HG03521 (cell line): ENCODE data around the gene IMMP2L.

Source experiments
- ATAC-seq: cut with Tn5 transposase; IDR thresholded peaks from one replicate; pipeline ENCODE4 v1.9.1; 2021; ENCODE audit warnings: mild to moderate bottlenecking, moderate library complexity; ENCODE audit not compliant: unreplicated experiment

Gene IMMP2L

DNA sequence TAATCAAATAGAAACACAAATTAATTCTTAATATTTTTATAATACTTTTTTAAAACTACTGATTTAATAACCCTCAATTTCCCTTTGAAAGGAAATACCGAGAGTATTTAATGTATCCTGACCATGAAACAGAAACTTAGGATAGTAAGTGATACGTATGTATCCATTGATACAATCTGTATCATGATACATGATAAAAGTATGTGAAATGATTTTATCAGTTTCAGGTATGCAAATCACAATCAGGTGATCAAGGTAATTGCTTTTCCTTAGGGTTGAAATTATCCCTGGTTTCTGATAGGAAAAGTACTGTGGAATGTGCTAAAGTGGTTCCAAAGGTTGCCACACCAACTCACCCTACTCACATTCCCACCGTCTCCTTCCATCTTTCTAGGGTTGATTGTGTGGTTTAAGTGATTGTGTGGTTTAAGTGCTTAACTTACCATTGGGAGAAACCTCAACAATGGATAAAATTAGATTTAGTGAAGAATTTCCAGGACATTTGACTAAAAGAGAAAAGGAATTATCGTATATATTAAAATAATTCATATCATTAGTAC is 333.0 kb downstream of the IMMP2L start:
- ATAC-seq = no peak

DNA sequence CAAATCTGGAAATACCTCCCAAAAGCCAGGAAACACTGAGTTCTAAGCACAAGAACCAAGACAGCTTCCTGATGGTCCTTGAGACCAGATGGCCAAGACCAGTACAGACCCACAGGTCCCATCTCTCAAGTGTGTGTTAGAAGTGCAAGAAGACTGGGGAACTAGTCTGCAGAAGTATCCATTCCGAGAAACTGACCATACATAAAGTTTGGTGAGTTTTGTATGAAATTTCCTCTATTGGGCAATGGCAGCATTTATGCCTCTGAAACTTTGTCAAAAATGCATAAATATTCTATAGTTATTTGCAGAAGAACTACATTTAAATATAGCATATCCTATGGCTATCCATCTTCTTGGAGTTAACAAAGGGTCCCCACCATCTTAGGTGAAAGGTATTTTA is 333.9 kb downstream of the IMMP2L start:
- no peak for ATAC-seq

DNA sequence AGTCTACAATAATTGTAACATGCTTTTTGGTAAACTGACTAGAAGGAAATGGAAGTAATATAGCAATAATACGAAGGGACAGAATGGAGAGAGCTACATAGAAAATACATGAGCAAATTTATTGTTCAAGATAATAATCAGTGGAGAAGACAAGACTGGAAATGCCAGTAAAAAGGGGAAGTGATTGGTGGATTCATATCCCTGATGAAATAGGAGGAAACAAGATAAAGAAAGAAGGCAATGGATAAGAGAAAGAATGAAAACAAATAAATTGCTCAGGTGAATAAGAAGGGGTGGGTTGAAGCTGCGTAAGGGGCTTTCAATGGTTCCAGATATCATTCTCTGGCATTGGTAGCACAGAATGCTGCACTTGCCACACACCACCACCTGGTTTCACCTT is 335.5 kb downstream of the IMMP2L start:
- ATAC-seq = no peak

DNA sequence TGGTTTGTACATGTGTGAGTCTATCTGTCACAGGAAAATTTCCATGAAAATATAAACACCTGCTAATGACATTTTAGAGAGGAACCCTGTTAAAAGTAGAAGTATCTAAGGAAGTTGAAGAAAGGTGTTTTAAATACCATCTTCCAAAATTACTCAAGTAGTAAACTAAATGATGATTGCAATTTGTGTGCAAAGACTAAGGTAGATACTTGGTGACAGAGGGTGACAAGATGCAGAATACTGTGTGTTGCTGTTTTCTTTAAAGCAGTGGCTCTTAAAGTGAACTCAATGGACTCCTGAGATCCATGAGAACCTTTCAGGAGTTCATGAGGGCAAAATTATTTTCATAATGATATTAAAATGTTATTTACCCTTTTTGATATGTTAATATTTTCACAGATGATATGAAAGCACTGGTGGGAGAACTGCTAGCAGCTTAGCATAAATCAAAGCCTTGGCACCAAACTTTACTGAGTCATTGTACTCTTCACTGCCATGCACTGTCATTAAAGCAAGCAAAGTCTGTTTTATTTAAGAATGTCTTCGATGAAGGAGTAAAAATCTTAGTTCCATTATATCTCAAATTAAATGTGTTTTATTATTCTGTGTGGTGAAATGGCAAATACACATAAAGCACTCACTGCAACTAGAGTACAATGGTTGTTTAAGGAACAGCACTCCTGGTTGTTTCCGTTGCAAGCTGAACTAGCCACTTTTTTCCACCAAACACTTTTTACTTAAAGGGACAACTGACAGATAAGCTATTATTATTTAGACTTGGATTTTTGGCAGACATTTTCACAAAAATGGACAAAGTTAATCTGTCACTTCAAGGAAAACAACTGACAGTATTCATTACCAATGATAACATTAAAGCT is 337.7 kb downstream of the IMMP2L start:
- no peak for ATAC-seq

DNA sequence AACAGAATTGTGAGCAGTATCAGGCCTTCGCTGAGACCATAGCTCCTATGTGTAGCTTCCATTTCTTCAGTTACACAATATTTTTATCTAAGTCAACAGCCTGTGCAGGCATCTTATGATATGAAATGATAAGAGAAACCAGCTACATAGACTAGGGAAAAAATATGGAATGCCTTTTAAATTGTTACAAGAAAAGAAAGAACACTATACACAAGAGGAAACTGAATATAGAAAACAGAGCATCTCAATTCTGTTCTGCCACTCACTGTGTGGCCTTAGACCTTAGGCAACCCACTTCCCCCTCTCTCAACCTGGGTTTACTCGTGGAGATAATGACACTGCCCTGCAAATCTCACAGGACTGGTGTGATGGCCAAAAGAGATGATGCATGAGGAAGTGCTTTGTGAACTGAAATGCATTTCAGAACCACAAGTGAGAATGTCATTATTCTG is 338.5 kb downstream of the IMMP2L start:
- no peak for ATAC-seq

DNA sequence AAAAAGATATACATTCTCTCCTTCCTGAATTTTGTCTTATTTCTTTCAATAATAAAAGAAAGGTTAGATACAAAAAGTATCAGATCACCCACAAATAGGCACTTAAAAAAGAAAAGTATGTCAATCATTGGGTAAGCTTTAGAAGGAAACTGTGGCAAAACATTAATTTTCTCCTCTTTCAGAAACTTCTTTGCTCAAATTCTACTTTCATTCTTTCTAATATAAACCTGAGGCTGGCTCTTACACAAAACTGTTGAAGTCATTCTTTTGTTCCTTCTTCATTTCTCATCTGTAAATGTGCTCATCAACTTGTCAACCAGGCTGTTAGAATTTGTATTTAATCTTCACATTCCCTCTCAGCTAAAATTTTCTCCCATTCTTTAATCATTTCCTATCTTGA is 346.7 kb downstream of the IMMP2L start:
- ATAC-seq = no peak

DNA sequence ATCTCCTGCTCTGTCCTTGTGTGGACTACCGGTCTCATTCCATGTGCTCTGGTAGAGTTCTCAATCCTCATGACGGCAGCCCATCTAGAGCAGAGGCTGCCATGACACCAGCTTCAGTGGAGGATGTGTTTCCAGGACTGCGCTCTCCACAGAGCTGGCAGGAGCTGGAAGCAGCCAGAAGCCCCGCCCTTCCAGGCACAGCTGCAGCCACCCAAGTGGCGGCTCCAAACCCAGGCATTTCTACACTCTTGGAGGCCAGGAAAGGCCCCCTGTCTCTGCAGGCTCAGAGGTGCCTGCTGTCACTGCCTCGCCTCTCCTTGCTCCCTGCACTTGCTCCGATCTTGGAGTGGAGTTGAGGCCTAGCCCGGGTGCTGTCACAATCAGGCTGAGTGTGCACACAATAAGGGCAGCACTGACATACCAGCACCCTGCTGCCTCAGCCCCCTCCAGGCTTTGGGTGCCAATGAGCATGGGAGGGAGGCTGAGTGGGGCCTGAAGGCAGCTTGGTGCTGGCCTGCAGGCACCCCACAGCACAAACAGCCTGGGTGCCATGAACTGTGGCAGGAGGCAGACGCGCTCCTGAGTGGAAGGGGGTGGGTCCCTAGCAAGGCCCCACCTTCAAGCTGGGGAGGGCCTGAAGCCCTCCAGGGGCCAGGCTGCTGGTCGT is 349.3 kb downstream of the IMMP2L start:
- no peak for ATAC-seq

DNA sequence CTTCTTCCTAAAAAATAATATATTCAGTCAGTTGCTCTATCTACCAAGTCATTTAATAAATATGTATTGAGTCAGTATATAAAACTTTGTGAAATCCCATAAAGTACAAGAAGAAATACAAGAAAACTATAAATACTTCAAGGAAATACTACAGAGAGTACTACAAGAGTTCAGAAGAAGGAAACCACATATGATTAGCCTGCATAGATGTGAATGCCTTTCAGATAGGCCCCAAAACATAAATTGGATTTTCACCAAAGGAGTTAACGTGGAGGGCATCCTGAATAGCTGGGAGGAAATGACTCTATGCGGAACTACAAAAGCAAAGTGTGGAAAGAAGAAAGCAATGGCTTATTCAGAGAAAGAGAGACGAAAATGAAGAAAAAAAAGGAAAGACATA is 351.3 kb downstream of the IMMP2L start:
- no peak for ATAC-seq

DNA sequence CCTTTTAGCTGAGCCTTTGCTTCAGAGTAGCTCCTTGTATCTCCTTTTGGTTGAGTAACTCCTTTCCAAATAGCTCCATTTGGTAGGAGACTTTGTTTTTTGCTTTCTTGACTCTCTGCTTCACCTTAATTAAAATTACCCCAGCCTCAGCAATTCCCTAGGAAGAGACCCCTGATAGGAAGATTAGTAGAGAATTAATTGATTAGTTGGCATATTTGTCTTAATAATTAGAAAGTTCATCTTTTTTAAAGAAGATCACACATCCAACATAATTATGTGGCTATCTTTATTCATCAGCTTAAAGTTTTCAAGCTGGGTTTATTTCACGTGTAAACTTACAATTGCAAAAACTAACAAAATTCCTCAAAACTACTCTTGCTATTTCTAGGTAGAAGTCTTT is 352.2 kb downstream of the IMMP2L start:
- ATAC-seq = no peak

DNA sequence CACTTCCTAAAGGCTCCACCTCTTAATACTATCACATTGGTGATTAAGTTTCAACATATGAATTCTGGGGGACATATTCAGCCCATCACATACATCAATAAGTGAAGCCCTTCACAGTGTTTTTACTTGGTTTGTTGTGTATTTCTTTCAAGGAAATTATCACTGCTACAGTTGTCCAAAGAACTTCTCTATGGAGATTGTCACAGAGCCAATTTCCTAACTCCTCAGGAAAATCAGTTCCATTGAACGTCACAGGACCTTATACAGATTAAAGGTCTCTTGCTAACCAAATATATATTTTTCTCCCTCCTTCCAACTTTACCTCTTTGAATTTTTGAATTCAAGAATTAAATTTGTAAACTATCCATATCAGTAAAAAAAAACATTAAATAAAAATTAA is 357.0 kb downstream of the IMMP2L start:
- ATAC-seq = no peak

DNA sequence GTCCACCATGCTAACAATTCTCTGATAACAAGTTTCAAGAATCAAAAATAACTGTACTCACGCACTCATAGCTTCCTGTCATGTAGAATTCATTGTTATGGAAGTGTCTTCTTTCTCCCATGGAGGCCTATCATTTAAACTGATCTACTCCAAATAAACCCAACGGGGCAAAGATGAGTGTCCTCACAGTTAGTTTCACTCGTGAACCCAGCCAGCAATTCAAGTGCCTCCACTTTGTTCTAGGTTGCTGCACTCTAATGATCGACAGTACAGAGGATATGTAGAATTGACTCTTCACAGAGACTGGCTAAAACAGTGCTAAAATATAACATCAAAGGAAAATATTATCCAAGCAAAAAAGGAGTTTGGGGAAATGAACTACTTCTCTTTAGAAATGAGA is 360.0 kb downstream of the IMMP2L start:
- ATAC-seq = no peak

DNA sequence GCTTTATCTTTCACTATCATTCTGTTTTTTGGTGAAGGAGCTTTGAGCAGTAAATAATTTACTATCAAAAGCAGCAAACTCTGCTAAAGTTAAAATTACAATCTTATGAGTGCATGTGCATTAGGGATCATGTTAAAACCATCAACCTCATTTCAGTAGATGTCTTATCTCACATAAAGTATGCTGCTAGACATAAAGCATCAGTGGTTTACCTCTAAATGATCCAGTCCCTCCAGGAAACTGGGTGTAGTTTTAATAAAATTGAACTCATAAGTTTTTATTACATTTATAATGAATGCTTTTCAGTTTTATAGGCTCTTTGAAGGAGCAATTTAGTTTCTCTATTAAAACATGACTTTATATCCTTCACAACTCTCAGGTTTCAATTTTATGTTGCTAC is 362.6 kb downstream of the IMMP2L start:
- ATAC-seq = no peak

DNA sequence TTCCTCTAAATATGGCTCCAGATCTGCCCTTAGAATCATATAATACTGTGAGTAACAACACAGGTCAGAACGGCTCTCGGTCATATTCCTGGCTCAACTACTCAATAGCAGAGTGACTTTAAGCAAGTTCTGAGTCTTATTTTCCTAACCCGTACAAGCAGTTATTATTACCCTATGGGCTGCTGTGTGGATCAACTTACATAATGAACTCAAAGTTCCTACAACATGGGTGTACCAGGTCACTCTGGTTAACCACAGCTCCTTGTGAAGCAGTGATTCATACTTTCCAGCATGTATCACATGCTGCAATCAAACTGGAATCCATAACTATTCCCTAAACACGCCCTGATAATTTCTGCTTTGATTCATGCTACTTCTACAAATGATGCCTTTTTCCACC is 364.0 kb downstream of the IMMP2L start:
- ATAC-seq = no peak

DNA sequence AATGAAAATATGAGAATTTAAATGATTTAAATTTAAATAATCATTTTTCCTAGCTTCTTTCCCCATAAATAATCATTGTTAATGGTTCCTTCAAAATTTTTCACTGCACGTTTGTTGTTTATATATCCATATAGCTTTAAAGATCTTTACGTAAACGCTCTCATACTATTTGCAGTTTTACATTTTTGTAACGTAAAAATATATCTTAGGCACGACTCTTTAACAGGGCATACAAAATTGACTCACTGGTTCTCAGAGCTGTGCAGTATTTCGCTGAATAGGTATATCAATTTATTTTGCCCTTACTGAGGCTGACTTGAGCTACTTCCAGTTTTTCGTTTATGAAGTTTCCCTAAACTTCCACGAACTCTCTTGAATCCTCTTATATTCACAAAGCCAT is 365.6 kb downstream of the IMMP2L start:
- no peak for ATAC-seq

DNA sequence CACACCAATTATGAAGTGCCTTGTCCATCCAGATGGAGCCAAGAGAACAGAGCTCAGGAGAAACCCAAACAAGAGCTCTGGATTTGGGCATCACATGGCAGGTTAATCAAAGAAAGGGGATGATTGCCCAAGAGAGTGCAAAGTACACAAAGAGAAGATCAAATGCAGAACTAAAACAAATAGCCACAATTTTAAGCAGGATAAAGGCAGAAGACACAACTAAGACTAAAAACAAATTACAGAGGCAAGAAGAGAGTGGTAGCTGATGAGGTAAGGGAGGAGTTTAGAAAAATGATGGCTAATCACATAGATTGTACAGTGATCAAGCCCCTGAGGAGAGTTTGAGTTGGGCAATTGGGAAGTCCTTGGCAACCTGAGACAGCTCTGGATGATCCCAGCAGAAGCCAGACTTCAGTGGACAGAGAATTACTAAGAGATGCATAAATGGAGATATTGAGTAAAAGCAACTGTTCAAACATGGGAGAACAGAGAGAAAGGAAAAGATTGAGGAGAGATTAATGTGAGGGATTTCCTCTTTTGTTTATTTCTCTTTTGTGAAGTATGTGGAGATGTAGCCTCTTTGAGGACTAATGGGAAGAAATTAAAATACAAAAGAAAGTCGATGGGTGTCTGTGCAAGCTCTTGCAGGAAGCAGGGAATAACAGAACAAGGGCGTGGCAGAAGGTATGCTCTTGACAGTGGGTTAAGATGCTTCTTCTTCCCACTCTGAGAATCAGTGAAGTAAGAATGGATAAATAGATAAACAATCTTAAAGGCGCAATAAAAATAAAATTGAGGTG is 369.5 kb downstream of the IMMP2L start:
- ATAC-seq = no peak

DNA sequence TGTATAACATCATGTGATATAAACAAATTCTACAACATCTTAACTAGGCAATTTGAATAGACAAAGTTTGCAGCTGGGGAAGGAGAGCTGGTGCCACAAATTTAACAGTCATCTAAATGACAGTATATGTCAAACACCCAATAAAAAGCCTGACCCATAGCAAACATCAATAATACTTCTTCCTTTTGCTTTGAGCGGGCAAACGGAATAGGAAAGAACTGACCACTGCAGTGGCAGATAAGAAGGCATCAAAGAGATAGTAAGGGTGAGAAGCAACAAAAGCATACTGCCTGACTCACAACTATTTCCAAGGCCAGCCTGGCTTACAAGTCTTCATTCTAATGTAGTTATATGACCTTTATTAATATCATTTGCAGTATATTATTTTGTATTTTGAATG is 371.5 kb downstream of the IMMP2L start:
- ATAC-seq = no peak

DNA sequence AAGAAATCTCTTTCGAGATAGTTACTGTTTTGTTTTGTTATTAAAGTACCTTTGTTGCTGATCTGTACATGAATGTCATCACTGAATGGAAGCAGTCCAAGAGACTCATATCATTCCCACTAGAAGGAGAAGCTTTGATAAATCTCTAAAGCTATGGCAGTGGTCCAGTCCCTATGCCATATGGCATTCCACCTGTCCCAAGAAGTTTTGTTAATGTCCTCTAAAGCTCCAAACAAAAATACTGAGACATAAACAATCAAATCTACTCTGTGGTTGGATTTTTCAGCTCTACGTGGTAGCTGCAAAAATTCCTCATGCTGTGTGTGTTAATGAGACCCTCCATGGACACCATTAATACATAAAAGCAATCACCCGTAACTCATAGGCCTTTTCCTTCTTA is 377.3 kb downstream of the IMMP2L start:
- ATAC-seq = no peak

DNA sequence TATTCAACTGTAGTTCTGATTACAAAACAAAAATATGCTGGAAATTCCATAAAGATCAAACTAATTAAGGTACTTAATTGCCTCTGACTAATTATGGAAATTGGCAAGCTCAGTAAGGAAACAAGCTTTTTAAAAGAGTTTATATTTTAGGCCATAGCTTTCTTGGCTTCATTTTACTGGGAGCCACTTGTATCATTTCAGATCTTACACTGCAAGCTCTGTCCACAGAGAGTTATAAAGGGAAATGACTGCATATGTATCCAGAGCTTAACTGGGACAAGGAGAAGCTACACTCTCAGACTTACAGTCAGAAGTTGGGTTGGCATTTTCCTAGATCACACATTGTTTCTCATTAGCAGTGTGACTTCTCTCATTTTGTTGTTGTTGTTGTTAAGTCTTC is 379.0 kb downstream of the IMMP2L start:
- ATAC-seq = no peak

DNA sequence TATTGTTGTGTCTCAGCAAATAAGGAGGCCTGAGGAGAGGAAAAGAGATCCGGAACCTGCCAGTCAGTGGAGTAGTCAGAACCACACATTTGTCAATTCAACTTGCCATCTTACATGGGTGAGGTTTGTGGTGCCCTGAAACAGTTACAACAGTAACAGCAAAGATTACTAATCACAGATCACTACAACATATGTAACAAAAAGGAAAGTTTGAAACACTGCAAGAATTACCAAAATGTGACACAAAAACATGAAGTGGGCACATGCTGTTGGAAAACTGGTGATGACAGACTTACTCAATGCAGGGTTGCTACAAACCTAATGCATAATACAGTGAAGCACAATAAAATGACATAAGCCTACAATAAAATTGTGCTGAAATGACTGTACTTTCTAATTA is 382.0 kb downstream of the IMMP2L start:
- no peak for ATAC-seq

DNA sequence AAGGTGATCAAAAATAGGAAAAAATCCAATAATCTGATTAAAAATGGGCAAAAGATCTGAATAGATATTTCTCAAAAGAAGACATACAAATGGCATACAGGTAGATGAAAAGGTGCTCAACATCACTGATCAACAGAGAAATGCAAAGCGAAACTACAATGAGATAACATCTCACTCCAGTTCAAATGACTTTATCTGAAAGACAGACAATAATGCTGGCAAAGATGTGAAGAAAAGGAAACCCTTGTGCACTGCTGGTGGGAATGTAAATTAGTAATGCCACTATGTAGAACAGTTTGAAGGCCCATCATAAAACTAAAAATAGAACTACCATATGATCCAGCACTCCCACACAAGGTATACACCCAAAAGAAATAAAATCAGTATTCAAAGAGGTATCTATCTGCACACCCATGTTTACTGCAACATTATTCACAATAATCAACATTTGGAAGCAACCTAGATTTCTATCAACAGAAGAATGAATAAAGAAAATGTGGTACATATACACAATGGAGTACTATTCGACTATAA is 386.3 kb downstream of the IMMP2L start:
- no peak for ATAC-seq

DNA sequence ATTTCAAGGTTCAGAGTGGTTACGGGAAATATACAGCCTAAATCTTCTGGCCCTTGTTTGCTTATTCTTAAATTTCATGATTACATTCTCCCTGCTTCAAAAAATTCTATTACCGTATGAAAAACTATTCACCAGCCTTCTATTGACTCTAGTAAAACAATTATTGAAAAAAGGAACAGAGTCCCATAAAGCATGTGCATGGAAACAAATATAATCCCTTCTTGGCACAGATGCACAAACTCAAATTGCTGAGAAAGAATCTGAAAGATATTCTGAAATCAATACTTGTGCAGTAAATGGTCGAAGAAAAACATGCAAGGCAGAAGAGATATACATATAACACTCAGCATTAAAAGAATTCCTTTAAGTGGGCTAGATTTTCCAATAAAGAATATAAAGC is 387.8 kb downstream of the IMMP2L start:
- ATAC-seq = no peak
